Ascending aorta (tissue), 2 donors: ENCODE results near the gene SMAD2. TPM values are rescaled to one million over a fixed set of nuclear protein-coding genes. Genes with fewer than 3 reads are reported as not detected.
A peak's percentile ranks its signal among the peaks of the same experiment; 100 is the strongest.

ENCODE experiments used
- DNase-seq, 2 donors: peaks; one replicate each; pipeline ENCODE4 v3.0.0-alpha.2; 2019; ENCODE audit warnings: low spot score in 2 of 2
- H3K27ac ChIP-seq, 2 donors: fragments of 200-600 bp; sonication (generic); one replicate each; pipeline ENCODE4 v1.5.1; 2016 to 2017; ENCODE audit warnings: mild to moderate bottlenecking in 1 of 2
- H3K27me3 ChIP-seq: fragments of 200-600 bp; sonication (generic); one replicate; pipeline ENCODE4 v1.5.1; 2017
- H3K36me3 ChIP-seq, 2 donors: fragments of 200-600 bp; sonication (generic); one replicate each; pipeline ENCODE4 v1.5.1; 2016
- H3K4me1 ChIP-seq, 2 donors: fragments of 200-600 bp; sonication (generic); one replicate each; pipeline ENCODE4 v1.5.1; 2016 to 2017; ENCODE audit warnings: mild to moderate bottlenecking in 1 of 2
- H3K4me3 ChIP-seq, 2 donors: fragments of 200-600 bp; sonication (generic); one replicate each; pipeline ENCODE4 v1.5.1; 2016 to 2017; ENCODE audit warnings: mild to moderate bottlenecking in 1 of 2
- H3K9me3 ChIP-seq, 2 donors: fragments of 200-600 bp; sonication (generic); one replicate each; pipeline ENCODE4 v1.5.1; 2016
- intact Hi-C: fragments of 100-400 bp; cut with DNase I; formaldehyde crosslinking; loops from one replicate; pipeline ENCODE4 v1.15.1; 2023
- total RNA-seq: library from RNA; depleted of rRNA; stranded (reverse); fragments of >200 nt; gene quantifications from one replicate; pipeline ENCODE4 v1.1.0, GENCODE V29; 2016
- TF ChIP-seq, protein P1 (sequence below), 3 experiments: fragments of 200-600 bp in 2 of 3; fragments of 450-650 bp in 1 of 3; sonication (generic) in 2 of 3; IDR thresholded peaks; one replicate each; pipeline ENCODE4 v1.5.1; 2016 to 2019; ENCODE audit warnings: antibody characterized with exemption in 3 of 3, mild to moderate bottlenecking in 1 of 3, moderate library complexity in 1 of 3

The SMAD2 gene
- total RNA-seq, 1 donor from 2014 or later, result 14.0 TPM

DNA sequence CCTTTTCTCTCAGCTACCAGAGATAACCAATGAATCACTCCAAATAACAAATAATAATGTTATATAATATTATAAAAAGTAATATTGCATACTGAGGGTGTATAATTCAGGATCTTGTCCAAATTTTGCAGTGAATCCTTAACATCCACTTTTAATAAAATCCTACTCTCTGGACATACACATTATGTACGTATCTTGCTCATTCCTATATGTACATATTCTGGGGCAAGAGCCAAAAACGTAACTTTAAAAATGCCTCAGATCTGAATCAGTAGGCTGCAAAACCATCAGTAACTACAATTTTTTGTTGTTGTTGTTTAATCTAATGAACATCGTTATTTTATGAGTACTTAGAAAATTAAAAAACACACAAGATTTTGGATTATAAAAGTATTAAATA lies 65.3 kb downstream of the SMAD2 start:
- H3K9me3 ChIP-seq, result no peaks in the 10 kb centered on the region
- intact Hi-C loops, result no loop called here
- H3K4me3 ChIP-seq, result no peak overlapping the region
- peaks cover 0 to 6% of the 10 kb centered on the region in 2 donors for H3K4me1 ChIP-seq
- TF ChIP-seq, protein P1, sequence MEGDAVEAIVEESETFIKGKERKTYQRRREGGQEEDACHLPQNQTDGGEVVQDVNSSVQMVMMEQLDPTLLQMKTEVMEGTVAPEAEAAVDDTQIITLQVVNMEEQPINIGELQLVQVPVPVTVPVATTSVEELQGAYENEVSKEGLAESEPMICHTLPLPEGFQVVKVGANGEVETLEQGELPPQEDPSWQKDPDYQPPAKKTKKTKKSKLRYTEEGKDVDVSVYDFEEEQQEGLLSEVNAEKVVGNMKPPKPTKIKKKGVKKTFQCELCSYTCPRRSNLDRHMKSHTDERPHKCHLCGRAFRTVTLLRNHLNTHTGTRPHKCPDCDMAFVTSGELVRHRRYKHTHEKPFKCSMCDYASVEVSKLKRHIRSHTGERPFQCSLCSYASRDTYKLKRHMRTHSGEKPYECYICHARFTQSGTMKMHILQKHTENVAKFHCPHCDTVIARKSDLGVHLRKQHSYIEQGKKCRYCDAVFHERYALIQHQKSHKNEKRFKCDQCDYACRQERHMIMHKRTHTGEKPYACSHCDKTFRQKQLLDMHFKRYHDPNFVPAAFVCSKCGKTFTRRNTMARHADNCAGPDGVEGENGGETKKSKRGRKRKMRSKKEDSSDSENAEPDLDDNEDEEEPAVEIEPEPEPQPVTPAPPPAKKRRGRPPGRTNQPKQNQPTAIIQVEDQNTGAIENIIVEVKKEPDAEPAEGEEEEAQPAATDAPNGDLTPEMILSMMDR (IDR thresholded peaks at IDR 0.05), result no peak
- no peak overlapping the region for H3K27ac ChIP-seq
- no peaks in the 10 kb centered on the region for H3K27me3 ChIP-seq
- no peak for DNase-seq
- H3K36me3 ChIP-seq, result peaks cover 0 to 34% of the 10 kb centered on the region in 2 donors

DNA sequence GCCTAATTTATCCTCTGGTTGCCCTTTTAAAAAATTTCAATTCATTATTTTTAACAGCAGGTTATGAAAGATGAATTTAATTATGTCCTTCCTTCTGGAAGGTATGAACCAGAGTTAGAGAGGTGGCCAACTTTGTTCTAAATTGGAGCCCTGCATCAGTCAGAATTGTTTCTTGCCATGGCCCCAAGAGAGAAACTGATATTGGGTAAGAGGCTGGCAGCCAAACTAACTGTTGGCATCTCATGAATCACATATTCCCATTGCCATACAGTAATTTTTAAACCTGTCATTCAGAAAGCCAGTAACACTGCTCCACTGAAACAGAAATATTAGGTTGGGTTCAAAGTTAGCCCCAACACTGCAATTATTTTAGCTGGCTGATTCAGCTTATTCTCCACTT lies 67.4 kb downstream of the SMAD2 start:
- intact Hi-C loops, result loop anchor here (5.0 kb wide), 1 partner anchor 69 kb away; the partner anchor contains the start of gene SMAD2
- H3K36me3 ChIP-seq, result peaks cover 0 to 40% of the 10 kb centered on the region in 2 donors
- peaks cover 5 to 10% of the 10 kb centered on the region in 2 donors for H3K9me3 ChIP-seq
- no peaks in the 10 kb centered on the region for H3K27me3 ChIP-seq
- H3K27ac ChIP-seq, result no peak overlapping the region
- peaks cover 0 to 6% of the 10 kb centered on the region in 2 donors for H3K4me1 ChIP-seq
- DNase-seq, result peak in 1 of 2 donors; percentile 66
- H3K4me3 ChIP-seq, result no peak overlapping the region
- TF ChIP-seq, protein P1 (IDR thresholded peaks at IDR 0.05), result no peak

DNA sequence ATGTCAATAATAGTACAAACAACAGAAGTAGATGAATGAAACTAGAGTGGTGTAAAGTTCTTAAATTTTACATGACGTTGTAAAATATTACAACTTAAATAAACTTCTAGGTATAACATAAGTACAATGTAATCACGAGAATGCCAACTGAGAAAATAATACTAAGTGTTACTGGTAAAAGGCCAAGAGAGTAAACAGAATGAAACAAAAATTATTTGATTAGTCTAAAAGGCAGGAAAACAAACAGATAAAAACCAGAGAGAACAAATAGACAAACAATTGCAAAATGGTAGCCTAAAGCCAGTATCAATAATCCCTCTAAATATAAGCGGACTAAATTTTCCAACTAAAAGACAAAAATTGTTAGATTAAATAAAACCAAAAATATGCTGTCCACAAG lies 71.9 kb downstream of the SMAD2 start:
- H3K4me1 ChIP-seq, result peaks cover 0 to 5% of the 10 kb centered on the region in 2 donors
- no peak overlapping the region for H3K27ac ChIP-seq
- intact Hi-C loops, result no loop called here
- TF ChIP-seq, protein P1 (IDR thresholded peaks at IDR 0.05), result no peak
- DNase-seq, result no peak
- peaks cover 12 to 42% of the 10 kb centered on the region in 2 donors for H3K36me3 ChIP-seq
- H3K9me3 ChIP-seq, result peaks cover 18 to 31% of the 10 kb centered on the region in 2 donors
- H3K27me3 ChIP-seq, result no peaks in the 10 kb centered on the region
- no peak overlapping the region for H3K4me3 ChIP-seq

DNA sequence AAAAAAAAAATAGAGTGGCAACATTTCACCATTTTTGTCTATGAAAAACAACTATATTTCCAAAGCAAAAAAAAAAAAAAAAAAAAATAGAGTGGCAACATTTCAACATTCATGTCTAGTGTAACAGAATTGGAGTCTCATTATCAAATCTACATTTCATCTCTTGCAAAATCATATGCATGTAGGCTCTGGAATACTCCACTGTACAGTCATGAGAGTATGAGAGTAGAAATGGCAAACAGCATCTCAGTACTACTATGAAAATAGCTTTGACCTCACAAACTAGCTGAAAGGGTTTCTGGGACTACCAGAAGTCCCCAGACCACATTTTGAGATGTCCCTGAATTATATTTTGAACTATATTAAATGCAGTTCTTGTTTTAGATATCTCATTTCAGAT lies 82.8 kb downstream of the SMAD2 start:
- Histone ChIP-seq H3K4me1 (no peaks in the 10 kb centered on the region), H3K27me3 (no peaks in the 10 kb centered on the region), H3K4me3 (no peak overlapping the region), H3K36me3 (peaks cover 16 to 33% of the 10 kb centered on the region in 2 donors), H3K9me3 (no peaks in the 10 kb centered on the region), H3K27ac (no peak overlapping the region)
- TF ChIP-seq, protein P1 (IDR thresholded peaks at IDR 0.05), result no peak
- intact Hi-C loops, result no loop called here
- no peak for DNase-seq

DNA sequence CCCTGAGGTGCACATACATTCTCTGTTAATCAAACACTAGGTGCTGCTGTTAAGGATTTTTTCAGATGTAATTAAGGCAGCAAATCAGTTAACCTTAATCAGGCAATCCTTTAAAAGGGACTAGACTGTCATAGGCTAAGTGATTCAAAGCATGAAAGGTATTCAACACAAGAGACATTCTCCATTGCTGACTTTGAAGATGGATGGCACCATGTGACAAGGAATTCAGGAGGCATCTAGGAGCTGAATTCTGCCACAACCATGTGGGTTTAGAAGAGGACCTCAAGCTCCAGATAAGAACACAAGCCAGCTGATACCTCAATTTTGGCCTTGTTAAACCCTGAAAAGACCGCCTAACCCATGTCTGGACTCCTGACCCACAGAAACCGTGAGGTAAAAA lies 84.0 kb downstream of the SMAD2 start:
- no peaks in the 10 kb centered on the region for H3K9me3 ChIP-seq
- H3K4me1 ChIP-seq, result no peaks in the 10 kb centered on the region
- no peak overlapping the region for H3K4me3 ChIP-seq
- intact Hi-C loops, result no loop called here
- TF ChIP-seq, protein P1 (IDR thresholded peaks at IDR 0.05), result no peak
- peaks cover 20 to 33% of the 10 kb centered on the region in 2 donors for H3K36me3 ChIP-seq
- H3K27me3 ChIP-seq, result no peaks in the 10 kb centered on the region
- DNase-seq, result no peak
- H3K27ac ChIP-seq, result no peak overlapping the region
